SJCRH30 (cell line): ENCODE results near the gene AGRN. TPM values are rescaled to one million over a fixed set of nuclear protein-coding genes. Genes with fewer than 3 reads are reported as not detected.
"Not testable (repeated sequence)": the region's sequence is repeated elsewhere in the genome, so short reads cannot be mapped to it uniquely, and the experiment has no call there.

ENCODE experiments used
- DNase-seq, 2 experiments: peaks; one replicate each; pipeline ENCODE4 v3.0.0-alpha.2; 2015 to 2020
- H3K27ac ChIP-seq: fragments of 250-450 bp; sonication (Bioruptor Pico); 2 replicates; pipeline ENCODE4 v1.5.1; 2020; ENCODE audit warnings: mild to moderate bottlenecking, moderate library complexity
- H3K27me3 ChIP-seq: fragments of 250-450 bp; sonication (Bioruptor Pico); 2 replicates; pipeline ENCODE4 v1.5.1; 2020; ENCODE audit warnings: mild to moderate bottlenecking, moderate library complexity
- H3K36me3 ChIP-seq: fragments of 250-450 bp; sonication (Bioruptor Pico); 2 replicates; pipeline ENCODE4 v1.5.1; 2020; ENCODE audit warnings: mild to moderate bottlenecking, moderate library complexity
- H3K4me1 ChIP-seq: fragments of 250-450 bp; sonication (Bioruptor Pico); 2 replicates; pipeline ENCODE4 v1.5.1; 2020; ENCODE audit warnings: mild to moderate bottlenecking, moderate library complexity
- H3K4me3 ChIP-seq: fragments of 250-450 bp; sonication (Bioruptor Pico); 2 replicates; pipeline ENCODE4 v1.5.1; 2020; ENCODE audit warnings: mild to moderate bottlenecking, moderate library complexity
- H3K9me3 ChIP-seq: fragments of 250-450 bp; sonication (Bioruptor Pico); replicated peaks from 2 replicates; pipeline ENCODE4 v1.5.1; 2020; ENCODE audit warnings: mild to moderate bottlenecking, moderate library complexity
- total RNA-seq: library from RNA; depleted of rRNA; stranded (reverse); fragments of >200 nt; shearing (Covaris generic); gene quantifications from 2 replicates; pipeline ENCODE4 v1.2.3, GENCODE V29; 2014

Gene AGRN
- total RNA-seq, 1 experiment from 2014 or later: 13.7 TPM

DNA sequence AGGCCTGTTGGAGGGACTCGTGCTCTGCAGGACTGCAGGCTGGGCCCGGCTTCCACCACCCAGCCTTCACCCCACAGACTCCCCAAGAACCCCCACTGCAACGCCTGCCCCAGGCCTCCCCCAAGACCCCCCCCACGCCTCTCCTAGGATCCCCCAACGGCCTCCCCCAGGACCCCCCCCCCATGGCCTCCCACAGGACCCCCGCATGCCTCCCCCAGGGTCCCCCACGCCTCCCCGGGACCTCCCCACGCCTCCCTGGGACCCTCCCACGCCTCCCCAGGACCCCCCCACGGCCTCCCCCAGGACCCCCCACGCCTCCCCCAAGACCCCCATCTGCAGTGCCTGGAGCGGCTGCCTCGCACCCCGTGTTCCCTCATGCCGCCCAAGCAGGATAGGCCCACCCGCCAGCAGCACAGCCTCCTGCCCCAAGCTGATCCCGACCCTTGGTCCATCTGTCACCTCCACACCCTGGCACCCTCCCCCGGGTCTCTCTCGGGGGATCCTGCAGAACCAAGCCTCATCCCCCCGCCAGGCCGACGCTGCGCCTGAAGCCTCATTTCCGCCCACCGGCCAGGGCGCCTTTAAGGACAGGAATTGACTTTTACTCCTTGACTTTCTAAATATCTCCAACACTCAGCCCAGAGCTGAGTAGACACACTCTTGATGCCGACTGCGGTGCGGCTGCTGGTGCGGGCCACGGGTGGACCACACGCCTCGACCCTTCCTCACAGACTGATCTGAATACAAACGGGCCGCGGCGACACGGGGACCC, 68.3 kb downstream of the AGRN start:
- no peaks in the 10 kb centered on the region for H3K36me3 ChIP-seq
- no peaks in the 10 kb centered on the region for H3K27me3 ChIP-seq
- H3K27ac ChIP-seq: no peak overlapping the region
- no peaks in the 10 kb centered on the region for H3K9me3 ChIP-seq
- no peak overlapping the region for H3K4me3 ChIP-seq
- no peaks in the 10 kb centered on the region for H3K4me1 ChIP-seq
- no peak for DNase-seq

DNA sequence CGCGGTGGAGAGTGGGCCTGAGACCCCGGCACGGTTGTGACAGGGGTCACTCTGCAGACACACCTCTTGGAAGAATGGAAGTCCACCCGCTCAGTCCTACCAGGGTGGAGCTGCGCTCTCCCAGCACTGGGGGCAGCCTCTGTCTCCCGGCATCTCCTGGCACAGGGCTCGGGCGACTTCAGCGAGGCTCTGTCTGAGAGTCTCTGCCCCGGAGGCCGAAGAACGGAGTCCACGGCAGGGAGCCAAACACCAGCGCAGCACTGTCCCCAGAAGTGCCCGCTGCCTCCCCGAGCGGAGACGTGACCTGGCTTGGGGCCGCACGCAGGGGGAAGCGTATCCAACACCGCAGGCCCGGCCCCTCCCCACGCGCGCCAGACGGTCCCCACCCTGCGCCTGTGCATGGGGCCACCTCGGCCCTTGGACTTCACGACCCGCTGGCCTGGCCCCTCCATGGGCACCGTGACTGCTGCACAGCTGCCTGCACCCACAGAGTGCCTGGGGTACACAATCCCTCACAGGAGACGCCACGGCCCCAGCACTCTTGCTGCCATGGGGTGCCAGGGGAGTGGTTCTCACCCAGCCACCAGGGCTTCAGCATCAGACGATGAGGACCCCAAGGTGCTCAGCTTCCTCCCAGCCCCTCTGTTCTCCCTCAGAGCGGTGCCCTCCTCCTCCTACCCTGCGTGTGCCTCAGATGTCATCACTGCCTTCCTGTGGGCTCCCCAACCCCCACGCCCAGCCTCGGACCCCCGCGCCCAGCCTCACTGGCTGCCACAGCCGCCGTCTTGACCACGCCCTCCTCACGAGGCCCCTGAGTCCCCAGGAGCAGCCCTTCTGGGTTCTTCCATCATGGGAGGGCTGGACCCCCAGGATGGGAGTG, 69.1 kb downstream of the AGRN start:
- H3K36me3 ChIP-seq: no peaks in the 10 kb centered on the region
- no peak overlapping the region for H3K4me3 ChIP-seq
- H3K27ac ChIP-seq: no peak overlapping the region
- H3K9me3 ChIP-seq: no peaks in the 10 kb centered on the region
- no peaks in the 10 kb centered on the region for H3K27me3 ChIP-seq
- DNase-seq: no peak
- H3K4me1 ChIP-seq: no peaks in the 10 kb centered on the region

- DNase-seq: no peak
- no peaks in the 10 kb centered on the region for H3K9me3 ChIP-seq
Observed at GRCh38 chr1:1089731-1090423, 70.0 kb downstream of the AGRN start.

DNA sequence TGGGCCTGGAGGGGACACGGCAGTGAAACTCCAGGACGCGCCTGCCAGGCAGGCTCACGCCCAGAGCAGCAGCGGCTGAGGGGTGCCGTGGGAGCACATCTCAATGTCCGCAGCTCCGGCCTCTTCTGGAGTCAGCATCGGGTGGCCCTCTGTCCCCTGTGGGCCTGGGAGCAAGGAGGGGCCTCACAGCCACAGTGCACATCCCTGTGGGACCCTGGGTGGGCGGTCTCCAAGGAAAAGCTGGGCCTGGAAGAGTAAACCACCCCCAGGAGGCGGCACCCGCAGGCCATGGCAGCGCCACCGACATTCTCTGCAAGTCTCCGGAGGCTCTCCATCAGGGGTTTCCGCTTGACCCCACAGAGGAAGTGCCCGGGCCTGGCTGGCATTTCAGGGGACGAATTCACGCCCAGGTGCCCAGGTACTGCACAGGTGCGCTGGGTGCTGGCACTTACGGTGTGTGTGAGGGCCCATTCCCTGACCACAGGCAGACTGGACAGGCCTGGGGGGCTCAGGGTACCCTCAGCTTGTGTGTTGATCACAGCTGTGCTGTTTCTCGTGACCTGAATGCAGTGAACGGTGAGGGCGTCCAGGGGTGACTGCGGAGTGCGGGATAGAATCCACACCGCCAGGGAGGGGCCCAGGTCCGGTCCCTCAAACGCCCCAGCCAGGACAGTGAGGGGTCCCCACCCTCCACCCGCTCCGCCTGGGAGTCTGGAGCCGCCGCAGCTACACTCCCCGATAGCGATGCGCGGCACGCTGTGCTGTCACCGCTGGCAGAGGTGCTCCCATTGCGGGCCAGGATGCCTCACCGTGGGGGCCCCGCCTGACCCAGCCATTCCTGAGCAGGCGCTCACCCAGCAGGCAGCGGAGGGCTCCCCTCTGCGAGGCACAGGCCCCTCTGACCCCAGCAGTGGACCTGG, 70.8 kb downstream of the AGRN start:
- H3K4me1 ChIP-seq: no peaks in the 10 kb centered on the region
- no peaks in the 10 kb centered on the region for H3K27me3 ChIP-seq
- H3K4me3 ChIP-seq: no peak overlapping the region
- H3K27ac ChIP-seq: no peak overlapping the region
- DNase-seq: no peak
- no peaks in the 10 kb centered on the region for H3K9me3 ChIP-seq
- H3K36me3 ChIP-seq: no peaks in the 10 kb centered on the region

More at GRCh38 chr1:1089731-1090423, 70.0 kb downstream of the AGRN start:
- Histone ChIP-seq H3K27me3 (no peaks in the 10 kb centered on the region), H3K27ac (no peak overlapping the region), H3K4me3 (no peak overlapping the region), H3K36me3 (no peaks in the 10 kb centered on the region), H3K4me1 (no peaks in the 10 kb centered on the region)

GRCh38 chr1:1091344-1092148, 71.6 kb downstream of the AGRN start:
- no peaks in the 10 kb centered on the region for H3K36me3 ChIP-seq
- no peak for DNase-seq
- no peak overlapping the region for H3K4me3 ChIP-seq
- H3K9me3 ChIP-seq: no peaks in the 10 kb centered on the region
- no peak overlapping the region for H3K27ac ChIP-seq
- H3K27me3 ChIP-seq: no peaks in the 10 kb centered on the region
- no peaks in the 10 kb centered on the region for H3K4me1 ChIP-seq

DNA sequence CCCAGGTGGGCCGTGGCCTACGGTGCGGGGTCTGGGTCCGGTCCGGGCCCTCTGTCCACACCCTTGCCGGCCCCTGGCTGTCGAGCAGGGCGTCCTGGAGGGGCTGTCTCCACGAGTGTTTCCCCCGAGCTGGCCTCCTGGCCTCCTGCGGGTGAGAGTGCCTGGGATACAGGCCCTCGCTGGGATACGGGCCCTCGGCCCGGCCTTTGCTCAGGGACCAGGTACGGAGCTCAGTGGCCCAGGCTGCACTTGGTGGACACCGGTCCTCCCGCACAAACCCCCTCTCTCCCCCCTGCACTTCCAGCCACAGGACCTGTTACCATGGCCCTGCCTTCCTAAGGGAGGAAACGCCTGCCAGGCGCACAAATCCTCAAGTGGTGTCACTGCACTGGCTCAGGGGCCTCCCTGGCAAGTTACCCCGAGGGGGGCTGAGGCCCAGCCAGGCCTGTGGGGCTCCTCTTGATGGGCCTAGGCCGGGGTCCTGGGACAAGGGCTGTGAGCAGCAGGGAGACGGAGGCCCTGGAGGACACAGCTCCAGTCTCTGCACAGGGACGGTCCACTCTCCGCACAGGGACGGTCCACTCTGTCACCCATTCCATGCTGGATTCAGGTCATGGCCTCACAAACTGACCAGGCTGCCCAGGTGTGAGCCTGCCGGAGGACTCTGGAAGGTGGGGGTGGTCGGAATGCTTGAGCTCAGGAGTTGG, 72.4 kb downstream of the AGRN start:
- Histone ChIP-seq H3K27ac (no peak overlapping the region), H3K27me3 (no peaks in the 10 kb centered on the region), H3K36me3 (no peaks in the 10 kb centered on the region), H3K4me1 (no peaks in the 10 kb centered on the region), H3K9me3 (no peaks in the 10 kb centered on the region), H3K4me3 (no peak overlapping the region)
- no peak for DNase-seq

GRCh38 chr1:1092894-1093609, 73.1 kb downstream of the AGRN start:
- H3K4me1 ChIP-seq: no peaks in the 10 kb centered on the region
- H3K36me3 ChIP-seq: no peaks in the 10 kb centered on the region
- no peaks in the 10 kb centered on the region for H3K9me3 ChIP-seq
- H3K4me3 ChIP-seq: no peak overlapping the region
- no peak for DNase-seq
- no peak overlapping the region for H3K27ac ChIP-seq
- H3K27me3 ChIP-seq: no peaks in the 10 kb centered on the region

- Histone ChIP-seq H3K27ac (no peak overlapping the region), H3K4me3 (no peak overlapping the region), H3K9me3 (no peaks in the 10 kb centered on the region), H3K36me3 (0 out of 2 replicates have a peak, but pooled peaks cover 2% of the 10 kb centered on the region), H3K4me1 (no peaks in the 10 kb centered on the region), H3K27me3 (no peaks in the 10 kb centered on the region)
- no peak for DNase-seq
Observed at GRCh38 chr1:1093610-1093943, 73.7 kb downstream of the AGRN start.

DNA sequence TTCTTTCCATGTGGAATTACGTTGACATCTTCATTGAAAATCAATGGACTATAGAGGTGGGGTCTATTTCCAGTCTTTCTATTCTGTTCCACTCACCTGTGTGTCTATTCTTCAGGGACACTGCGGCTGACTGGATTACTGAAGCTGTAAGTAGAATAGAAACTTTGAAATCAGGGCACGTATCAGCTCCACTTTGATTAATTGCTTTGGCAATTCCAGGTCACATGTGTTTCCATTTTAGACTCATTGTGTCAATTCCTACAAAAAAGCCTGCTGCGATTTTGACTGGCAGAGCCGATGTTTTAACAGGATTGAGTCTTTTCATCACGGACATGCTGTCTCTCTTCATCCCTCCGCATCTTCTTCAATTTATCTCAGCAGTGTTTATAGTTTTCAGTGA, 75.1 kb downstream of the AGRN start:
- Histone ChIP-seq H3K4me1 (no peaks in the 10 kb centered on the region), H3K9me3 (no peaks in the 10 kb centered on the region), H3K27ac (no peak overlapping the region), H3K27me3 (no peaks in the 10 kb centered on the region), H3K36me3 (0 out of 2 replicates have a peak, but pooled peaks cover 2% of the 10 kb centered on the region), H3K4me3 (no peak overlapping the region)
- DNase-seq: no peak

DNA sequence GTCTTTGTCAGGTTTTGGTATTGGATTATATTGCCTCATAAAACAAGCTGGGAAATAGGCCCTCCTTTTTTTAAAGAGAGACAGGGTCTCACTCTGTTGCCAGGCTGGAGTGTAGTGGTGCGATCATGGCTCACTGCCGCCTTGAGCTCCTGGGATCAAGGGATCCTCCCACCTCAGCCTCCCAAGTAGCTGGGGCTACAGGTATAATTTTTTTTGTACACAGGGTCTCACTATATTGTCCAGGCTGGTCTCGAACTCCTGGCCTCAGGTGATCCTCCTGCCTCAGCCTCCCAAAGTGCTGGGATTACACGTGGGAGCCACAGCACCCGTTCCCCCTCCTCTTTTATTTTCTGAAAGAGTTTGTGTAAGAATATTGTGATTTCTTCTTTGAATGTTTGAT, 76.2 kb downstream of the AGRN start:
- not testable (repeated sequence) for H3K27ac ChIP-seq, H3K9me3 ChIP-seq, H3K27me3 ChIP-seq, DNase-seq, H3K36me3 ChIP-seq, H3K4me1 ChIP-seq, H3K4me3 ChIP-seq

- H3K27me3 ChIP-seq: no peaks in the 10 kb centered on the region
- H3K4me3 ChIP-seq: no peak overlapping the region
- no peaks in the 10 kb centered on the region for H3K4me1 ChIP-seq
- no peak for DNase-seq
- no peak overlapping the region for H3K27ac ChIP-seq
- H3K36me3 ChIP-seq: peaks cover 4% of the 10 kb centered on the region; the same call in 1 of the 2 replicates
- H3K9me3 ChIP-seq: no peaks in the 10 kb centered on the region
Observed at GRCh38 chr1:1098681-1099421, 78.9 kb downstream of the AGRN start.

- Histone ChIP-seq H3K36me3 (peaks cover 10% of the 10 kb centered on the region; the same call in 1 of the 2 replicates), H3K27ac (no peak overlapping the region), H3K27me3 (no peaks in the 10 kb centered on the region), H3K9me3 (no peaks in the 10 kb centered on the region), H3K4me1 (no peaks in the 10 kb centered on the region), H3K4me3 (no peak overlapping the region)
- DNase-seq: no peak
Observed at GRCh38 chr1:1099506-1100183, 79.7 kb downstream of the AGRN start.
